Lung (tissue), 12 donors: ENCODE data around the gene LRRC1. TPM values are rescaled to one million over a fixed set of nuclear protein-coding genes. Genes with fewer than 3 reads are reported as not detected.

Source experiments
- ATAC-seq: fragments of 200-7000 bp; cut with Tn5 transposase; one replicate; pipeline ENCODE4 v1.9.1; 2020; ENCODE audit warnings: moderate number of reproducible peaks; ENCODE audit not compliant: insufficient read depth, low FRiP score
- DNase-seq, 3 donors: peaks; one replicate each; pipeline ENCODE4 v3.0.0-alpha.2; 2013 to 2017
- H3K27ac ChIP-seq, 2 donors: one replicate each; pipeline ENCODE4 v1.5.1; 2013; ENCODE audit warnings: mild to moderate bottlenecking in 2 of 2, moderate library complexity in 2 of 2, control low read depth in 1 of 2, inconsistent platforms in 1 of 2, low read depth in 1 of 2, low read length in 1 of 2
- H3K27me3 ChIP-seq, 3 donors: one replicate each; pipeline ENCODE4 v1.5.1; 2013; ENCODE audit warnings: low read length in 2 of 3; ENCODE audit not compliant: control insufficient read depth in 3 of 3, insufficient read depth in 3 of 3
- H3K36me3 ChIP-seq, 4 donors: one replicate each; pipeline ENCODE4 v1.5.1; 2013; ENCODE audit warnings: low read length in 4 of 4, mild to moderate bottlenecking in 1 of 4, moderate library complexity in 1 of 4; ENCODE audit not compliant: control insufficient read depth in 4 of 4, insufficient read depth in 4 of 4
- H3K4me1 ChIP-seq, 5 donors: one replicate each; pipeline ENCODE4 v1.5.1; 2013; ENCODE audit warnings: low read length in 5 of 5, mild to moderate bottlenecking in 2 of 5, moderate library complexity in 1 of 5; ENCODE audit not compliant: control insufficient read depth in 5 of 5, insufficient read depth in 5 of 5
- H3K4me3 ChIP-seq: one replicate; pipeline ENCODE4 v1.5.1; 2013; ENCODE audit warnings: mild to moderate bottlenecking, control low read depth, moderate library complexity
- H3K9ac ChIP-seq, 2 donors: one replicate each; pipeline ENCODE4 v1.5.1; 2013; ENCODE audit warnings: low read length in 2 of 2, control low read depth in 1 of 2; ENCODE audit not compliant: insufficient read depth in 1 of 2
- H3K9me3 ChIP-seq, 4 donors: one replicate each; pipeline ENCODE4 v1.5.1; 2013; ENCODE audit warnings: low read length in 3 of 4, mild to moderate bottlenecking in 1 of 4, moderate library complexity in 1 of 4; ENCODE audit not compliant: control insufficient read depth in 4 of 4, insufficient read depth in 3 of 4
- CTCF ChIP-seq: IDR thresholded peaks from 2 replicates; pipeline ENCODE4 v1.5.1; 2012; ENCODE audit warnings: mild to moderate bottlenecking; ENCODE audit errors: control extremely low read depth, extremely low read depth
- WGBS, 2 donors: extraction: QIAGEN DNeasy Blood & Tissue Kit; methylation state at CpG; one replicate each; pipeline ENCODE4 v1.1.7; 2013; 5-methylcytosine and 5-hydroxymethylcytosine counted together
- polyA plus RNA-seq, 2 donors: library from polyadenylated mRNA; stranded (reverse); fragments of 200-250 nt; gene quantifications; one replicate each; pipeline ENCODE4 v1.2.1, GENCODE V29; 2013
- total RNA-seq, 2 donors: library from RNA; depleted of rRNA in 1 of 2; stranded (reverse); fragments of >200 nt in 1 of 2; gene quantifications; one replicate each; pipeline ENCODE4 v1.2.1, GENCODE V29; 2014 to 2021
- donor health status: control.
- donor health status: control.
- donor health status: Bipolar disorder and iron deficiency.
- donor health status: healthy.
- donor health status: DM: yes; HTN: yes; CAD: no.

Gene LRRC1
- total and polyA plus RNA-seq, 4 donors: 4.8 to 19.9 (median 9.9) TPM

DNA sequence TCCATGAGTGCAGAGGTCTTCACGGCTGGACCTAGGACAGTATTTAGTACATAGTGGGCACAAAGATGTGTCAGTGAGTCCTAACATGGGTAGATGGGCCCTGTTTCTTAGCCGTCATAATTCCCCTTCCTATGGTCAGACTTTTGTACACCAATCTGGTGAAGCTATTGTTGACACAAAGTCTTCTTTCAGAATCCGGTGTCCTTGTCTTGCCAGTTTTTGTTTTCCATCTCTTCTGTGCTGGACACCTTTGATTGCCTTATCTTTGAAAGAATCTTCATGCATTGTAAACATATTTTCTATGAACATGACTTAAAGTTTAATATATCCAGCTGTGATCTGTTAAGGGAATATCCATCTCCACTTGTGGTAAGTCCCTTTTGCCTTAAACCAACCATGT lies 4.5 kb downstream of the LRRC1 start:
- no peak overlapping the region for H3K27ac ChIP-seq
- H3K4me3 ChIP-seq: no peak overlapping the region
- H3K4me1 ChIP-seq: peaks cover 0 to 12% (median 5%) of the 10 kb centered on the region in 5 donors
- no peak overlapping the region for H3K9ac ChIP-seq
- H3K27me3 ChIP-seq: peaks cover 0 to 4% (median 0%) of the 10 kb centered on the region in 3 donors
- DNase-seq (no peak), ATAC-seq (no peak)
- TF ChIP-seq CTCF: no peak
- H3K36me3 ChIP-seq: no peaks in the 10 kb centered on the region
- WGBS, 2 donors: 95 to 97% methylated on average over 3 of the region's 3 CpGs
- no peaks in the 10 kb centered on the region for H3K9me3 ChIP-seq

DNA sequence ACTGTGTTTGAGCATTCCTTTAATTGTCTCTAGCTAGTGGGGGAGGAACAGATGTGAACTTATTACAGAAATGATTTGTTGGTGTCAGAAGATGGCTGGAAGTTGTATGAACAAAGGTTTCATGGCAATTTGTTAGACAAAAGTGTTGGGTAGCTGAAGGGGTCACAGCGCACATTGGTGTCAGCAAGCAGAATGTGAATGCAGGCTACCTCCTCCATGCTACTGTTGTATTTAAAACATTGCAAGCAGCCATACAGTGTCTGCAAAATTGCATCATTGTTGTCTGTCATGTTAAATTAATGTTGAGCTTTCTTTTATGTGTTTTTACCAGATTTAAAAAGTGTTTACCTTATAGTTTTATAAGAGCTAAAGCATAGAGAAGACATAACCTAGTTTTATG lies 6.2 kb downstream of the LRRC1 start:
- 90 to 97% methylated on average over 1 of the region's 1 CpG for WGBS, 2 donors
- Histone ChIP-seq H3K4me3 (no peak overlapping the region), H3K36me3 (no peaks in the 10 kb centered on the region), H3K27me3 (peaks cover 0 to 3% (median 0%) of the 10 kb centered on the region in 3 donors), H3K27ac (no peak overlapping the region), H3K9ac (no peak overlapping the region), H3K9me3 (no peaks in the 10 kb centered on the region), H3K4me1 (peaks cover 0 to 6% (median 3%) of the 10 kb centered on the region in 5 donors)
- DNase-seq (no peak), ATAC-seq (no peak)
- TF ChIP-seq CTCF: no peak

- no peak for TF ChIP-seq CTCF
- no peaks in the 10 kb centered on the region for H3K36me3 ChIP-seq
- H3K27ac ChIP-seq: no peak overlapping the region
- ATAC-seq (no peak), DNase-seq (no peak)
- no peaks in the 10 kb centered on the region for H3K27me3 ChIP-seq
- H3K4me3 ChIP-seq: no peak overlapping the region
- H3K9ac ChIP-seq: no peak overlapping the region
- peaks cover 0 to 6% (median 0%) of the 10 kb centered on the region in 5 donors for H3K4me1 ChIP-seq
- no peaks in the 10 kb centered on the region for H3K9me3 ChIP-seq
Measured at GRCh38 chr6:53802582-53802981, 7.8 kb downstream of the LRRC1 start.

GRCh38 chr6:53803081-53803860 lies 8.5 kb downstream of the LRRC1 start:
- TF ChIP-seq CTCF: no peak
- Histone ChIP-seq H3K36me3 (no peaks in the 10 kb centered on the region), H3K27ac (peak overlapping the region in 1 of 2 donors; percentile 27), H3K4me1 (peaks cover 0 to 6% (median 0%) of the 10 kb centered on the region in 5 donors), H3K27me3 (no peaks in the 10 kb centered on the region), H3K9me3 (no peaks in the 10 kb centered on the region), H3K9ac (no peak overlapping the region), H3K4me3 (no peak overlapping the region)
- 66 to 77% methylated on average over 6 of the region's 6 CpGs for WGBS, 2 donors
- ATAC-seq: peak; percentile 32
- DNase-seq: no peak
